Kidney (tissue), 22 donors: ENCODE results near the gene PCDHGC4. TPM values are rescaled to one million over a fixed set of nuclear protein-coding genes. Genes with fewer than 3 reads are reported as not detected.
A peak's percentile ranks its signal among the peaks of the same experiment; 100 is the strongest.

Experiments used
- DNase-seq, 5 donors: peaks; one replicate each; pipeline ENCODE4 v3.0.0-alpha.2; 2013 to 2020
- FAIRE-seq: peaks from 2 replicates; lab custom pipeline; 2012; peaks lifted over from hg19 to GRCh38; lab: Jason Lieb, UNC
- H3K27ac ChIP-seq, 2 donors: one replicate each; pipeline ENCODE4 v1.7.0; 2013; ENCODE audit warnings: low read depth in 2 of 2, low read length in 2 of 2, inconsistent platforms in 1 of 2
- H3K27me3 ChIP-seq: one replicate; pipeline ENCODE4 v1.7.1; 2013; ENCODE audit warnings: low read length, inconsistent platforms; ENCODE audit not compliant: control insufficient read depth, insufficient read depth
- H3K36me3 ChIP-seq, 3 donors: one replicate each; pipeline versions ENCODE4 v1.7.0 to v1.7.1; 2013; ENCODE audit warnings: low read length in 3 of 3, control low read depth in 1 of 3, inconsistent platforms in 1 of 3; ENCODE audit not compliant: insufficient read depth in 3 of 3, control insufficient read depth in 2 of 3
- H3K4me1 ChIP-seq, 3 donors: one replicate each; pipeline versions ENCODE4 v1.7.0 to v1.7.1; 2013; ENCODE audit warnings: low read length in 3 of 3, inconsistent platforms in 1 of 3, low read depth in 1 of 3; ENCODE audit not compliant: control insufficient read depth in 2 of 3, insufficient read depth in 2 of 3
- H3K4me3 ChIP-seq, 3 donors: one replicate each; pipeline versions ENCODE4 v1.7.0 to v1.8.1; 2013; ENCODE audit warnings: low read length in 3 of 3, control low read depth in 1 of 3, inconsistent platforms in 1 of 3
- H3K9ac ChIP-seq, 3 donors: one replicate each; pipeline versions ENCODE4 v1.7.0 to v1.7.1; 2013; ENCODE audit warnings: low read length in 3 of 3, control low read depth in 1 of 3, inconsistent platforms in 1 of 3
- H3K9me3 ChIP-seq, 3 donors: one replicate each; pipeline versions ENCODE4 v1.7.0 to v1.7.1; 2013; ENCODE audit warnings: low read length in 3 of 3, control low read depth in 1 of 3, inconsistent platforms in 1 of 3; ENCODE audit not compliant: control insufficient read depth in 2 of 3, insufficient read depth in 1 of 3
- intact Hi-C: fragments of 100-400 bp; cut with DNase I; formaldehyde crosslinking; loops from one replicate; pipeline ENCODE4 v1.11.1; 2022
- long read RNA-seq, 10 donors: library from polyadenylated mRNA in 1 of 10; unstranded in 1 of 10; transcript quantifications; one replicate each; pipeline ENCODE4 v2.0.0 and lab custom pipeline, GENCODE V29; 2021 to 2026
- polyA plus RNA-seq: library from polyadenylated mRNA; stranded (reverse); fragments of 350-450 nt; fragmentation: Illumina TruSeq; extraction: RNeasy Lipid Tissue Mini Kit (QIAGEN cat#74804); gene quantifications from one replicate; pipeline ENCODE4 v1.2.3, GENCODE V29; 2014; ENCODE audit warnings: low read depth, low replicate concordance; ENCODE audit not compliant: insufficient read depth
- total RNA-seq: library from RNA; stranded (reverse); fragmentation: NEBNext Ultra II Directional; extraction: Animal tissue kit (Norgen Biotek cat#: 25700); gene quantifications from one replicate; pipeline ENCODE4 v1.2.1, GENCODE V29; 2021
- TF ChIP-seq, protein P1 (sequence below): IDR thresholded peaks from 3 replicates; pipeline ENCODE4 v1.5.1; 2012; ENCODE audit warnings: mild to moderate bottlenecking, moderate library complexity, borderline replicate concordance; ENCODE audit not compliant: insufficient read depth; ENCODE audit errors: extremely low read depth
- donor health status: control.
- donor health status: control.
- donor health status: control.
- donor health status: control.
- donor health status: control.
- donor health status: DM: yes; HTN: yes; CAD: no.
- donor health status: Normal renal cell carcinoma (clear cell type).

The PCDHGC4 gene
- 1.5 TPM for total RNA-seq
- not detected for polyA plus RNA-seq
- long read RNA-seq, donor 1, partial matches to known transcripts, result 0 of 4 reads
- long read RNA-seq, donor 1, other reads (novel, unspliced or antisense), result 0 of 4 reads
- long read RNA-seq, donor 2, result 0 reads
- long read RNA-seq, donor 3, full-length matches to known transcripts, result 1 of 1 reads
- long read RNA-seq, donor 3, partial matches to known transcripts, result 0 of 1 reads
- long read RNA-seq, donor 3, other reads (novel, unspliced or antisense), result 0 of 1 reads
- long read RNA-seq, donor 4, partial matches to known transcripts, result 0 of 3 reads
- long read RNA-seq, donor 4, other reads (novel, unspliced or antisense), result 0 of 3 reads
- long read RNA-seq, donor 5, result 0 reads
- long read RNA-seq, donor 6, result 0 reads
- long read RNA-seq, donor 7, result 0 reads
- long read RNA-seq, donor 8, partial matches to known transcripts, result 0 of 3 reads
- long read RNA-seq, donor 8, other reads (novel, unspliced or antisense), result 0 of 3 reads
- long read RNA-seq, donor 9, full-length matches to known transcripts, result 1 of 1 reads
- long read RNA-seq, donor 9, partial matches to known transcripts, result 0 of 1 reads
- long read RNA-seq, donor 9, other reads (novel, unspliced or antisense), result 0 of 1 reads
- long read RNA-seq, donor 10, partial matches to known transcripts, result 0 of 2 reads
- long read RNA-seq, donor 10, other reads (novel, unspliced or antisense), result 0 of 2 reads

DNA sequence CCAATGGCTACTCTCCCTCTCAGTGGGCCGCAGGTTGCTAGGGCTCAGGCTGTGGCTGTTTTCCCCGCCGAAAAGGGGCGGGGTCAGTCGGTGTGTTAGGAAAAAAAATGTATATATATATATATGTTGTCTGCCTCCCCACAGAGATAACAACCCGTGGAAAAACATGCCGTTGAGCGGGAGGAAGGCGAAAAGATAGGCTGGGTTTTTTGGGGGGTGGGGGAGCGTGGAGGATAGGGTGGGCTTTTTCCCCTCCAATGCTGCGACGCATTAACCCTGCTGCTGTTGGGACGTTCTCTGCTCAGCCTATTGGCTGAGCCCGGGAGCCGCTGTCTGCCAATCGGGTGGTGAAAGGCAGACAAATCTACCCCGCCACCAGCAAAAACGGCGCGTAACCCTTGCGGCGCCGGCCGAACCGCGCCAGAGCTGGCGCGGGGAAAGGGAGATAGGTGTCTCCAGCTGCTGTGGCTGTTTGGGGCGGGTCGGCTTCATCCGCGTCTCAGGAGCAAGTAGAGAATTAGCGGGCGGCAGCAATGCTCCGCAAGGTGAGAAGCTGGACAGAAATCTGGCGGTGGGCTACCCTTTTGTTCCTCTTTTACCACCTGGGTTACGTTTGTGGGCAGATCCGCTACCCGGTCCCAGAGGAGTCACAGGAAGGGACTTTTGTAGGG lies at the start of gene PCDHGC4:
PCDHGC4 (plus strand) TSS at position 390 of the 671 bp plus-strand sequence; CDS start at position 534, 144 bp downstream.
- no peak within 1 kb of the TSS for H3K27ac ChIP-seq
- H3K27me3 ChIP-seq, result no peaks in the 10 kb centered on the region
- peak within 1 kb of the TSS; percentile 20 to 40 (median 35) for H3K4me3 ChIP-seq
- peaks cover 0 to 4% (median 0%) of the 10 kb centered on the region in 3 donors for H3K36me3 ChIP-seq
- TF ChIP-seq, protein P1, sequence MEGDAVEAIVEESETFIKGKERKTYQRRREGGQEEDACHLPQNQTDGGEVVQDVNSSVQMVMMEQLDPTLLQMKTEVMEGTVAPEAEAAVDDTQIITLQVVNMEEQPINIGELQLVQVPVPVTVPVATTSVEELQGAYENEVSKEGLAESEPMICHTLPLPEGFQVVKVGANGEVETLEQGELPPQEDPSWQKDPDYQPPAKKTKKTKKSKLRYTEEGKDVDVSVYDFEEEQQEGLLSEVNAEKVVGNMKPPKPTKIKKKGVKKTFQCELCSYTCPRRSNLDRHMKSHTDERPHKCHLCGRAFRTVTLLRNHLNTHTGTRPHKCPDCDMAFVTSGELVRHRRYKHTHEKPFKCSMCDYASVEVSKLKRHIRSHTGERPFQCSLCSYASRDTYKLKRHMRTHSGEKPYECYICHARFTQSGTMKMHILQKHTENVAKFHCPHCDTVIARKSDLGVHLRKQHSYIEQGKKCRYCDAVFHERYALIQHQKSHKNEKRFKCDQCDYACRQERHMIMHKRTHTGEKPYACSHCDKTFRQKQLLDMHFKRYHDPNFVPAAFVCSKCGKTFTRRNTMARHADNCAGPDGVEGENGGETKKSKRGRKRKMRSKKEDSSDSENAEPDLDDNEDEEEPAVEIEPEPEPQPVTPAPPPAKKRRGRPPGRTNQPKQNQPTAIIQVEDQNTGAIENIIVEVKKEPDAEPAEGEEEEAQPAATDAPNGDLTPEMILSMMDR, result no peak
- H3K4me1 ChIP-seq, result peaks cover 0 to 4% (median 3%) of the 10 kb centered on the region in 3 donors
- no peaks in the 10 kb centered on the region for H3K9me3 ChIP-seq
- FAIRE-seq, result no peak
- intact Hi-C loops, result no loop called here
- peak within 1 kb of the TSS in 1 of 3 donors; percentile 6 for H3K9ac ChIP-seq
- DNase-seq, result peak in 4 of 5 donors; percentile 80 to 87 (median 83)

DNA sequence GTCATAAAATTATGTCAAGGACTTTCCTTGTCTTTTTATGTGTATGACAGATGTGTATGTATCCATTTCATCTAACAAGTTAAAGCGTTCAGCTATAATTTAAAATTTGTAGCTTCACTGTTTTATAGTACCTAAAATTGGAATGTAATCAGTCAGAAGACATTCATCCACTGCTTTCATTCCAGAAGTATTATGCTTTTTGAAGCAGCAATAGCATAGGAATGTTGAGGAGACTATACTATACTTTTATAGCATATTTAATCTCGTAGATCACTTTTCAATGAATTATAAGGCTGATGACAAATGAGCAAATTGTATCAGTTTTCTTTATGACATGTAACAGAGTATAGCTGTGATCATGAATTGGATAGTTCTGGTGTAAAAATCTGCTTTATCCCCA lies 47.6 kb upstream of the PCDHGC4 start:
- no peaks in the 10 kb centered on the region for H3K36me3 ChIP-seq
- TF ChIP-seq, protein P1, result no peak
- H3K27me3 ChIP-seq, result no peaks in the 10 kb centered on the region
- H3K4me3 ChIP-seq, result no peak overlapping the region
- H3K4me1 ChIP-seq, result no peaks in the 10 kb centered on the region
- DNase-seq (no peak), FAIRE-seq (no peak)
- H3K9ac ChIP-seq, result no peak overlapping the region
- peaks cover 3 to 45% (median 10%) of the 10 kb centered on the region in 3 donors for H3K9me3 ChIP-seq
- intact Hi-C loops, result no loop called here
- no peak overlapping the region for H3K27ac ChIP-seq

DNA sequence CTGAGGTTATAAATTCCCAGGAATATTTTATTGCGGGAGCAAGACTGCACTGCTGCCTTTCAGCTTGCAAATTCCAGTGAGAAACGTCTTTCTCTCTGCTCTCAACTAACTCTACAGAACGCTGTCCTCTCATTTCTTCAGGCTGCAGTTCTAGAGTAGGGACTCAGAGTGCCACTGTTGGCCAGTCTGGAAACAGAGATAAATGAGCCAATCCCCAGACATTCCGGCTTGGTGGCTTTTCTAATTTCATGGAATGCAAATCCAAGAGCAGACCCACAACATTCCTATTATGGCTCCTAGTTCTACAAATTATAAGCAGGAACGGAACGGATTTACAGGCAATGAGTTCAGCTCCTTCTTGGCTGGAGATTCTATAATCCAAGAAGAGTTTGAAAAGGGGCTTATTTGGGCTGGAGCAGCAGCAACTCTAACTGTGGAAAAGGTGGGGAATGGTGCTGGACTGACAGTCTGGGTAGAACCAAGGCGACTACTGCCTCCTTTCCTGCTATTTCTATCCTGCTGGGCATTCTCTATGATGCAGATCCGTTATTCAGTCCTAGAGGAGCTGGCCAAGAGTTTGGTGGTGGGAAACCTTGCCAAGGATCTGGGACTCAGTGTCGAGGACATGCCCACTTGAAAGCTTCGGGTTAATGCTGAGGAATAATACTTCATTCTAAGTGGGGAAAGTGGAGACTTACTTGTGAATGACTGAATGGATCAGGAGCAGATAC lies 45.3 kb upstream of the PCDHGC4 start:
- intact Hi-C loops, result no loop called here
- H3K27ac ChIP-seq, result no peak overlapping the region
- TF ChIP-seq, protein P1, result no peak
- H3K4me3 ChIP-seq, result no peak overlapping the region
- H3K4me1 ChIP-seq, result no peaks in the 10 kb centered on the region
- H3K9ac ChIP-seq, result no peak overlapping the region
- H3K36me3 ChIP-seq, result no peaks in the 10 kb centered on the region
- H3K27me3 ChIP-seq, result no peaks in the 10 kb centered on the region
- H3K9me3 ChIP-seq, result peaks cover 3 to 31% (median 11%) of the 10 kb centered on the region in 3 donors
- FAIRE-seq (no peak), DNase-seq (no peak)
